Measurements from ENCODE around the gene RTP5. TPM values are rescaled to one million over a fixed set of nuclear protein-coding genes. Genes with fewer than 3 reads are reported as not detected.

RTP5 gene
- total RNA-seq, 3 donors from 2014 or later, result 0.15 TPM; not detected in 2

DNA sequence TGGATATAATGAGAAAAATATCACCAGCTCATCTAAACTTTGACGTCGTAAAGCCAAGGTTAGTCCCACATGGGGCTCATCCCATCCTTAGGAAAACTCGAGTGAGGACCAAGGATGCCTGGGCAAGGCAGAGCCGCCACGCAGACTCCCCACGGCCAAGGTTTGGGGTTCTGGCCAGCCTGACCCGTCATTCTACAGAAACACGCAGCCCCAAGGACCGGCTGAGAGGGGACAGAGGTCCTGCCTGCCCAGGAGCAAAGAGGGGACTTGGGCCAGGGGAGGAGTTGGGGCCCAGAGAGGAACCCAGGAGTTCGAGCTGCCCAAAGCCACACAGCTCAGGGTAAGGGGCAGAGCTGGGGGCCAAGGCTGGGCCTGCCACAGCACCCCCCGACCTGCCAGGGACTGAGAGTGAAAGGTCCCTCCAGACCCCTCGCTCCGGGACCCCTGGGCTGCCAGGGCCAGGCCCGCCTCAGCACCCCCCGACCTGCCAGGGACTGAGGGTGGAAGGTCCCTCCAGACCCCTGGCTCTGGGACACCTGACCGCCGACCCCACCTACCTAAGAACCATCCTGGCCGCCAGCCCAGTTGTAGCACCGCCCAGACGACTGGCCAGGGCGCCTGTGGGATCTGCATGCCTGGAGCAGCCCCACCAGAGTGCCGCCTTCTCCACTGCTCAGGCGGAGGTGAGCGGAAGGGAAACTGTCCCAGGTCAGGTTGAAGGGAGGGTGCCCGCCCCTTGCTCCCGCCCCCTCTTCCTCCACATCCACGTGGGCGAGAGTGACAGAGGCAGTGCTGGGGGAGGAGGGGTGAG, 11.1 kb upstream of the RTP5 start, which contains the start of gene PDCD1:
Gene PDCD1, minus strand, starts transcription at position 689 of the 811 bp plus-strand sequence. Its CDS starts 56 bp downstream, at position 633.
- no peaks in the 10 kb centered on the region for H3K36me3 ChIP-seq
- DNase-seq (ENCODE audit: low spot score in 2 of 2), result no peak
- H3K9me3 ChIP-seq, result no peaks in the 10 kb centered on the region
- no peaks in the 10 kb centered on the region for H3K4me1 ChIP-seq
- peaks cover 0 to 14% of the 10 kb centered on the region in 2 donors for H3K27me3 ChIP-seq
- TF ChIP-seq POLR2A (IDR thresholded peaks at IDR 0.05) (no peak), POLR2AphosphoS5 (IDR thresholded peaks at IDR 0.05) (no peak)
- TF ChIP-seq, protein P1, sequence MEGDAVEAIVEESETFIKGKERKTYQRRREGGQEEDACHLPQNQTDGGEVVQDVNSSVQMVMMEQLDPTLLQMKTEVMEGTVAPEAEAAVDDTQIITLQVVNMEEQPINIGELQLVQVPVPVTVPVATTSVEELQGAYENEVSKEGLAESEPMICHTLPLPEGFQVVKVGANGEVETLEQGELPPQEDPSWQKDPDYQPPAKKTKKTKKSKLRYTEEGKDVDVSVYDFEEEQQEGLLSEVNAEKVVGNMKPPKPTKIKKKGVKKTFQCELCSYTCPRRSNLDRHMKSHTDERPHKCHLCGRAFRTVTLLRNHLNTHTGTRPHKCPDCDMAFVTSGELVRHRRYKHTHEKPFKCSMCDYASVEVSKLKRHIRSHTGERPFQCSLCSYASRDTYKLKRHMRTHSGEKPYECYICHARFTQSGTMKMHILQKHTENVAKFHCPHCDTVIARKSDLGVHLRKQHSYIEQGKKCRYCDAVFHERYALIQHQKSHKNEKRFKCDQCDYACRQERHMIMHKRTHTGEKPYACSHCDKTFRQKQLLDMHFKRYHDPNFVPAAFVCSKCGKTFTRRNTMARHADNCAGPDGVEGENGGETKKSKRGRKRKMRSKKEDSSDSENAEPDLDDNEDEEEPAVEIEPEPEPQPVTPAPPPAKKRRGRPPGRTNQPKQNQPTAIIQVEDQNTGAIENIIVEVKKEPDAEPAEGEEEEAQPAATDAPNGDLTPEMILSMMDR (IDR thresholded peaks at IDR 0.05), result no peak
- H3K27ac ChIP-seq, result peak within 1 kb of the TSS; percentile 71 to 84
- peak within 1 kb of the TSS; percentile 26 to 59 (median 30) for H3K4me3 ChIP-seq
- intact Hi-C loops (cut with DNase I; ENCODE audit: low total_unique reads), result no loop called here

DNA sequence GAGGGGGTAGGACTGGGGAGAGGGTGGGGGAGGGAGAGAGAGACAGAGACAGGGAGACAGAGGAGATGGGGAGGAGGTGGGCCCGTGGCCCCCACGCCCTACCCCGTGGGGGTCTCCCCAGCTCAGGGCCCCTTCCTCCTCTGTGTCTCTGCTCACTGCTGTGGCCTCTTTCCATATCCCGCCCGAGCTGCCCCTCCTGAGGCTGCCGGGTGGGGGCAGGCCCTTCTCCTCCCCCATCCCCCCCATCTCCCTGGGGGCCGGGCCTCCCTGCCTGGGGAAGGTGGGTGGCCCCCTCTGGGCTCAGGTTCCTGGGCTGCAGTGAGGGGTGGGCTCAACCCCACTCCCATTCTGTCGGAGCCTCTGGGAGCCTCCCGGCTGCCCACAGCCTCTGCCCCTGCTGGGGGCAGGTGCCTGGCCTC, 10.5 kb upstream of the RTP5 start:
- no peaks in the 10 kb centered on the region for H3K4me1 ChIP-seq
- peak overlapping the region; percentile 71 to 84 for H3K27ac ChIP-seq
- H3K36me3 ChIP-seq, result no peaks in the 10 kb centered on the region
- H3K4me3 ChIP-seq, result peak overlapping the region in 2 of 3 donors; percentile 30 to 59
- peaks cover 0 to 21% of the 10 kb centered on the region in 2 donors for H3K27me3 ChIP-seq
- DNase-seq (ENCODE audit: low spot score in 2 of 2), result no peak
- TF ChIP-seq POLR2A (IDR thresholded peaks at IDR 0.05) (no peak), POLR2AphosphoS5 (IDR thresholded peaks at IDR 0.05) (no peak)
- TF ChIP-seq, protein P1 (IDR thresholded peaks at IDR 0.05), result no peak
- intact Hi-C loops (cut with DNase I; ENCODE audit: low total_unique reads), result no loop called here
- H3K9me3 ChIP-seq, result no peaks in the 10 kb centered on the region

DNA sequence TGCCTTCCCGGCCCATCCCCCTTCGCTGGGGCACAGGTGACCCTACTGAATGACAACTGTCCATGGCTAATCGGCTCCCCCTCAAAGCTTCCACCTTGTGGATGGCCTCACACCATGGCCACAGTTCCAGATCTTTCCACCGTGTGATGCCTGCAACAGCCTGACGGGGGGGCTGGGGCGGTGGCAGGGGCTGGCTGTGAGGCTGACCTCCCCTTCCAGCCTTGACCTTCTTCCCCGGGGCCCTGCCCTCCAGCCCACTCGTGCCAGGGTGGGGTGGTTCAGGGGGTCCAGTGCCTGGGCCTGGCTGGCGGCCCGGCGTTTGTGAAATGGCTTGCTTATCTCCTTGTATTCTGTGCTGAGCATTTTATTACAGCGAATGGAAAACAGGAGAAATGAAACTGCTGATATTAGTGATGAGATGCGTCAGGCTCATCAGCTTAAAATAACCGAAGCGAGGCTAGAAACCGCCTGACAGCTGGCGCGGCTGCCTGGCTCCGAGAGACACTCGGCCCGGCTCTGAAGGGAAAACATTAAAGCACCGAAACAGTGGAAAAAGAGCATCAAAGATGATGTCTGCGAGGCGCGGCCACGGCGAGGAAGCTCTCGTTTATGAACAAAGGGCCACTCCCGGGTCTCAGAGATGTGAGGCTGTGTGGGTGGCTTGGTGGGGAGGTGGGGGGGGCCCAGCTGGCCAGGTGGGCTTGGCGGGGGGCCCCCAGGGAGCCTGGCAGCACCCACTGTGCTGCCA, 9.9 kb upstream of the RTP5 start:
- no peak for DNase-seq (ENCODE audit: low spot score in 2 of 2)
- peaks cover 0 to 26% of the 10 kb centered on the region in 2 donors for H3K27me3 ChIP-seq
- no peaks in the 10 kb centered on the region for H3K36me3 ChIP-seq
- H3K9me3 ChIP-seq, result no peaks in the 10 kb centered on the region
- H3K4me3 ChIP-seq, result peak overlapping the region; percentile 26 to 59 (median 30)
- no peaks in the 10 kb centered on the region for H3K4me1 ChIP-seq
- intact Hi-C loops (cut with DNase I; ENCODE audit: low total_unique reads), result no loop called here
- TF ChIP-seq, protein P1 (IDR thresholded peaks at IDR 0.05), result peak in 1 of 3 donors; percentile 11
- no peak for TF ChIP-seq POLR2AphosphoS5 (IDR thresholded peaks at IDR 0.05)
- TF ChIP-seq POLR2A (IDR thresholded peaks at IDR 0.05), result no peak
- peak overlapping the region; percentile 71 to 84 for H3K27ac ChIP-seq

DNA sequence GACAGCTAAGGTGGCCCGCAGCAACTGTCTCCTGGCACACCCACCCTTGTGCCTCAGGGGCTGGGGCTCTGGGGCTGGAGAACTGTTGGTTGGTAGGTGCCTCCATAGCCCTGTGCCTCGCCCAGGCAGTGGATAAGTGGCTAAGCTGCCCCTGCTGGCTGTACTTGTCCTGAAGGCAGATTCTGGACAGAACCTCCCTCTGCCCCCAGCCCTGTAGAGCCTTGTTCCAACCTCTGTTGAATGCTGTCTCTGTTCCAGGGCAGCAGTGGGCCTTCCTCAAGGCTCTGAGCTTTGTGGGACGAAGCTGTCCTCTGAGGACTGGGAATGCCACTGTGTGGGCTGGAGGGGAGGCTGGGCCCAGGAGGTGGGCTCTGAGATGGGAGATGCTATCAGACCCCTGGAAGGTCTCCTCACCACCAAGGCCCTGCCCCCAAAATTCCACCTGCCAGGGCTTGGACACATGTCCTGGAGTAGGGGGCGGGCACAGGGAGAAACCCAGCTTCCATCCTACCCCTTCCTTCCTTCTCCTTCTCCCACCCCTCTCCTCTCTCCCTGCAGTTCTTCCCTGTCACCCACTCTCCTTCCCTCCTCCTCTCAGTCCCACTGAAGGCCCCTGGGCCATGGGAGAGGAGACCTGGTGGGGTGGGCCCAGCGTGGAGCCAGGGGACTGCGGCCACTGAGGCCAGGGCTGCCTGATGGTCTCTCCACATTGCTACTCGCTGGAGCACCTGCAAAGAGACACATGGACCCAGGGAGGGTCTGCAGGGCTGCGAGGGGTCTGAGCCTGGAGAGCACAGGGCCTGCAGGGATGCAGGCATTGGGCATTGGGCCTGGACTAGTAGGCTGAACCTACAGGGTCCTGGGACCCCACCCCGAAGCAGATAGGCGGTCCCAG, 9.1 kb upstream of the RTP5 start:
- intact Hi-C loops (cut with DNase I; ENCODE audit: low total_unique reads), result no loop called here
- Histone ChIP-seq H3K27ac (peak overlapping the region; percentile 71 to 84), H3K27me3 (peaks cover 0 to 35% of the 10 kb centered on the region in 2 donors), H3K4me1 (no peaks in the 10 kb centered on the region), H3K9me3 (no peaks in the 10 kb centered on the region), H3K36me3 (no peaks in the 10 kb centered on the region), H3K4me3 (peak overlapping the region; percentile 26 to 59 (median 30))
- TF ChIP-seq POLR2AphosphoS5 (IDR thresholded peaks at IDR 0.05), result no peak
- TF ChIP-seq POLR2A (IDR thresholded peaks at IDR 0.05), result no peak
- TF ChIP-seq, protein P1 (IDR thresholded peaks at IDR 0.05), result no peak
- DNase-seq (ENCODE audit: low spot score in 2 of 2), result no peak

All from breast epithelium (tissue), 4 donors.